PC-9 (cell line): ENCODE results near the gene PRCD.

Experiments used
- EZH2 ChIP-seq: fragments of 200-600 bp; sonication (generic); IDR thresholded peaks from 2 replicates; pipeline ENCODE4 v1.8.0; 2017; ENCODE audit warnings: antibody characterized with exemption, low read depth
- TF ChIP-seq, protein P1 (sequence below): fragments of 200-600 bp; sonication (generic); conservative IDR thresholded peaks from 2 replicates; pipeline ENCODE4 v1.6.1; 2017; ENCODE audit warnings: mixed run types, antibody characterized with exemption, mild to moderate bottlenecking, moderate library complexity

DNA sequence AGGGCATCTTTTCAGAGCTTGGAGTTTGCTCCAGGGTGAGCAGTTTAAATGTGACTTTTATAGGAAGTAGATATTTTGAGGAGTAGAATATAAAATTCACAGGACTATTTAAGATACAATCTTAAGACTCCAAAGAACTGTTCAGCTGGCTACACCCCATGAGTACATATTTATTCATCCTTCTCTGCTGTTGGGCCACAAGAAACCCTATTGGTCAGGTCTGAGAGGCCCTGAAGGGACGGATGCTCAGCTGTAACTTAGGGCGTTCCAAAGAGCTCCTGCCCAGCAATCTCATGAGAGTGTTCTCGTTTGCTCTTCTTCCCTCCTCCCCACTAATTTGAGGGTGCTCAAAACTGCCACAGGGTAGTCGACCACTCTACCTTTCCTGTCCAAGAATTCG is 38.5 kb downstream of the PRCD start:
- TF ChIP-seq, protein P1, sequence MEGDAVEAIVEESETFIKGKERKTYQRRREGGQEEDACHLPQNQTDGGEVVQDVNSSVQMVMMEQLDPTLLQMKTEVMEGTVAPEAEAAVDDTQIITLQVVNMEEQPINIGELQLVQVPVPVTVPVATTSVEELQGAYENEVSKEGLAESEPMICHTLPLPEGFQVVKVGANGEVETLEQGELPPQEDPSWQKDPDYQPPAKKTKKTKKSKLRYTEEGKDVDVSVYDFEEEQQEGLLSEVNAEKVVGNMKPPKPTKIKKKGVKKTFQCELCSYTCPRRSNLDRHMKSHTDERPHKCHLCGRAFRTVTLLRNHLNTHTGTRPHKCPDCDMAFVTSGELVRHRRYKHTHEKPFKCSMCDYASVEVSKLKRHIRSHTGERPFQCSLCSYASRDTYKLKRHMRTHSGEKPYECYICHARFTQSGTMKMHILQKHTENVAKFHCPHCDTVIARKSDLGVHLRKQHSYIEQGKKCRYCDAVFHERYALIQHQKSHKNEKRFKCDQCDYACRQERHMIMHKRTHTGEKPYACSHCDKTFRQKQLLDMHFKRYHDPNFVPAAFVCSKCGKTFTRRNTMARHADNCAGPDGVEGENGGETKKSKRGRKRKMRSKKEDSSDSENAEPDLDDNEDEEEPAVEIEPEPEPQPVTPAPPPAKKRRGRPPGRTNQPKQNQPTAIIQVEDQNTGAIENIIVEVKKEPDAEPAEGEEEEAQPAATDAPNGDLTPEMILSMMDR, result no peak
- TF ChIP-seq EZH2, result no peak
